HepG2 (cell line): ENCODE data around the gene AJM1. TPM values are rescaled to one million over a fixed set of nuclear protein-coding genes. Genes with fewer than 3 reads are reported as not detected.

Source experiments
- ARID2 ChIP-seq: sonication (generic); formaldehyde crosslinking; IDR thresholded peaks from 2 replicates; pipeline ENCODE4 v1.8.1; 2022; ENCODE audit warnings: mild to moderate bottlenecking, missing genetic modification reagents, borderline replicate concordance
- HOXA3 ChIP-seq: sonication (generic); formaldehyde crosslinking; IDR thresholded peaks from 2 replicates; pipeline ENCODE4 v1.5.0; 2020; ENCODE audit warnings: missing genetic modification reagents
- NPAS2 ChIP-seq: sonication (generic); formaldehyde crosslinking; IDR thresholded peaks from 2 replicates; pipeline ENCODE4 v1.8.0; 2022; ENCODE audit warnings: mild to moderate bottlenecking, missing genetic modification reagents, borderline replicate concordance
- STAG1 ChIP-seq: sonication (generic); formaldehyde crosslinking; IDR thresholded peaks from 2 replicates; pipeline ENCODE4 v1.4.0; 2020; ENCODE audit warnings: missing genetic modification reagents
- ZFP1 ChIP-seq: IDR thresholded peaks from 2 replicates; pipeline ENCODE4 v1.6.1; 2016
- ZNF101 ChIP-seq: sonication (generic); formaldehyde crosslinking; IDR thresholded peaks from 2 replicates; pipeline ENCODE4 v1.4.0; 2020; ENCODE audit warnings: mild to moderate bottlenecking, low read depth, missing genetic modification reagents, borderline replicate concordance
- ZNF501 ChIP-seq: sonication (generic); formaldehyde crosslinking; IDR thresholded peaks from 2 replicates; pipeline ENCODE4 v1.5.1; 2020; ENCODE audit warnings: mild to moderate bottlenecking, moderate library complexity, missing genetic modification reagents
- polyA plus RNA-seq, 8 experiments: library from polyadenylated mRNA; depleted of rRNA in 3 of 8; stranded (reverse) in 7 of 8; unstranded in 1 of 8; fragments of >200 nt; fragmentation: Illumina TruSeq in 4 of 8; extraction: Trizol in 4 of 8; gene quantifications; 2 replicates each; pipeline versions ENCODE4 v1.2.1 to v1.2.3, GENCODE V29; 2011 to 2016; ENCODE audit warnings: low read depth in 4 of 8, missing spikeins in 1 of 8, mixed read lengths in 1 of 8; ENCODE audit not compliant: insufficient read depth in 1 of 8
- total RNA-seq, 5 experiments: library from RNA; depleted of rRNA; stranded (reverse); fragments of >200 nt; fragmentation: Illumina TruSeq; extraction: Trizol; gene quantifications; 2 replicates each; pipeline ENCODE4 v1.2.3, GENCODE V29; 2016; ENCODE audit warnings: low read depth in 1 of 5
- TF ChIP-seq, protein P1 (sequence below): sonication (generic); formaldehyde crosslinking; IDR thresholded peaks from 2 replicates; pipeline ENCODE4 v1.9.0; 2021; ENCODE audit warnings: mild to moderate bottlenecking, missing genetic modification reagents
- TF ChIP-seq, protein P2 (sequence below), 2 experiments: sonication (generic) in 1 of 2; formaldehyde crosslinking in 1 of 2; IDR thresholded peaks; 2 replicates each; pipeline versions ENCODE4 v1.4.0 to v1.6.1; 2016 to 2020; ENCODE audit warnings: borderline replicate concordance in 1 of 2, low read depth in 1 of 2, mild to moderate bottlenecking in 1 of 2, missing genetic modification reagents in 1 of 2
- TF ChIP-seq, protein P3 (sequence below): sonication (generic); formaldehyde crosslinking; IDR thresholded peaks from 2 replicates; pipeline ENCODE4 v1.5.0; 2020; ENCODE audit warnings: mild to moderate bottlenecking, missing genetic modification reagents
- TF ChIP-seq, protein P4 (sequence below): sonication (generic); formaldehyde crosslinking; IDR thresholded peaks from 2 replicates; pipeline ENCODE4 v1.4.0; 2020; ENCODE audit warnings: mild to moderate bottlenecking, missing genetic modification reagents
- TF ChIP-seq, protein P5 (sequence below): sonication (generic); formaldehyde crosslinking; IDR thresholded peaks from 2 replicates; pipeline ENCODE4 v1.8.1; 2023; ENCODE audit warnings: missing genetic modification reagents, inconsistent platforms, borderline replicate concordance

Gene AJM1
- total and polyA plus RNA-seq, 2 of the 13 experiments (the other 11 are each of a cell fraction or from before 2014, with no cell fraction given) = 1.1 to 1.2 TPM

DNA sequence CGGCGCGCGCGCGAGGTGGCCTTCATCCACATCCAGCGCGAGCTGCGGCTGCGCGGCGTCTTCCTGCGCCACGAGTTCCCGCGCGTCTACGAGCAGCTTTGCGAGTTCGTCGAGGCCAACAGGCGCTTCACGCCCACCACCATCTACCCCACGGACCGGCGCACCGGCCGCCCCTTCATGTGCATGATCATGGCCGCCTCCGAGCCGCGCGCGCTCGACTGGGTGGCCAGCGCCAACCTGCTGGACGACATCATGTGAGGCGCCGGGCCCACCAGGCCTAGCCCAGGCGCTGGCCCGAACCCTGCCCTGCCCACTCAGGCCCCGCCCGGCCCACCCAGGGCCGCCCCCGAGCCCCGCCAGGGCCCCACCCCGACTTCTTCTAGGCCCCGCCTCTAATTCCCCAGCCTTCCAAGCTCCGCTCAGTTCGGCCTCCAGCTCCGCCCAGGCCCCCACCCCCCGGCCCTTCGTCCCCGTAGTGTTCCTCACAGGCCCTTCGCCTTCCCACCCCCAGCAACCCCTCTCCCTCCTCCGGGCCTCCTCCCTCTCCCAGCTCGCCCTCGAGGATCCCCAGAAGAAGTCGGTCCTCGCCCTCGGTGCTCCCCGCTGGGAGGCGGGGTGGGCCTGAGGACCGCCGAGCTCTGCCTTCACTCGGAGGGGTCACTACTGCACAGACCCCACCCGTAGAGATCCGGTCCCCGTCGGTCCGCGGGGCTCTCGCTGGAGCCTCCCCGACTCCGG lies 5.0 kb downstream of the AJM1 start (continued):
- TF ChIP-seq, protein P1, sequence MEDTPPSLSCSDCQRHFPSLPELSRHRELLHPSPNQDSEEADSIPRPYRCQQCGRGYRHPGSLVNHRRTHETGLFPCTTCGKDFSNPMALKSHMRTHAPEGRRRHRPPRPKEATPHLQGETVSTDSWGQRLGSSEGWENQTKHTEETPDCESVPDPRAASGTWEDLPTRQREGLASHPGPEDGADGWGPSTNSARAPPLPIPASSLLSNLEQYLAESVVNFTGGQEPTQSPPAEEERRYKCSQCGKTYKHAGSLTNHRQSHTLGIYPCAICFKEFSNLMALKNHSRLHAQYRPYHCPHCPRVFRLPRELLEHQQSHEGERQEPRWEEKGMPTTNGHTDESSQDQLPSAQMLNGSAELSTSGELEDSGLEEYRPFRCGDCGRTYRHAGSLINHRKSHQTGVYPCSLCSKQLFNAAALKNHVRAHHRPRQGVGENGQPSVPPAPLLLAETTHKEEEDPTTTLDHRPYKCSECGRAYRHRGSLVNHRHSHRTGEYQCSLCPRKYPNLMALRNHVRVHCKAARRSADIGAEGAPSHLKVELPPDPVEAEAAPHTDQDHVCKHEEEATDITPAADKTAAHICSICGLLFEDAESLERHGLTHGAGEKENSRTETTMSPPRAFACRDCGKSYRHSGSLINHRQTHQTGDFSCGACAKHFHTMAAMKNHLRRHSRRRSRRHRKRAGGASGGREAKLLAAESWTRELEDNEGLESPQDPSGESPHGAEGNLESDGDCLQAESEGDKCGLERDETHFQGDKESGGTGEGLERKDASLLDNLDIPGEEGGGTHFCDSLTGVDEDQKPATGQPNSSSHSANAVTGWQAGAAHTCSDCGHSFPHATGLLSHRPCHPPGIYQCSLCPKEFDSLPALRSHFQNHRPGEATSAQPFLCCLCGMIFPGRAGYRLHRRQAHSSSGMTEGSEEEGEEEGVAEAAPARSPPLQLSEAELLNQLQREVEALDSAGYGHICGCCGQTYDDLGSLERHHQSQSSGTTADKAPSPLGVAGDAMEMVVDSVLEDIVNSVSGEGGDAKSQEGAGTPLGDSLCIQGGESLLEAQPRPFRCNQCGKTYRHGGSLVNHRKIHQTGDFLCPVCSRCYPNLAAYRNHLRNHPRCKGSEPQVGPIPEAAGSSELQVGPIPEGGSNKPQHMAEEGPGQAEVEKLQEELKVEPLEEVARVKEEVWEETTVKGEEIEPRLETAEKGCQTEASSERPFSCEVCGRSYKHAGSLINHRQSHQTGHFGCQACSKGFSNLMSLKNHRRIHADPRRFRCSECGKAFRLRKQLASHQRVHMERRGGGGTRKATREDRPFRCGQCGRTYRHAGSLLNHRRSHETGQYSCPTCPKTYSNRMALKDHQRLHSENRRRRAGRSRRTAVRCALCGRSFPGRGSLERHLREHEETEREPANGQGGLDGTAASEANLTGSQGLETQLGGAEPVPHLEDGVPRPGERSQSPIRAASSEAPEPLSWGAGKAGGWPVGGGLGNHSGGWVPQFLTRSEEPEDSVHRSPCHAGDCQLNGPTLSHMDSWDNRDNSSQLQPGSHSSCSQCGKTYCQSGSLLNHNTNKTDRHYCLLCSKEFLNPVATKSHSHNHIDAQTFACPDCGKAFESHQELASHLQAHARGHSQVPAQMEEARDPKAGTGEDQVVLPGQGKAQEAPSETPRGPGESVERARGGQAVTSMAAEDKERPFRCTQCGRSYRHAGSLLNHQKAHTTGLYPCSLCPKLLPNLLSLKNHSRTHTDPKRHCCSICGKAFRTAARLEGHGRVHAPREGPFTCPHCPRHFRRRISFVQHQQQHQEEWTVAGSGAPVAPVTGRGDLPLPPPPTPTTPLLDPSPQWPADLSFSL (CRISPR knock-in tag) = no peak
- TF ChIP-seq, protein P2, sequence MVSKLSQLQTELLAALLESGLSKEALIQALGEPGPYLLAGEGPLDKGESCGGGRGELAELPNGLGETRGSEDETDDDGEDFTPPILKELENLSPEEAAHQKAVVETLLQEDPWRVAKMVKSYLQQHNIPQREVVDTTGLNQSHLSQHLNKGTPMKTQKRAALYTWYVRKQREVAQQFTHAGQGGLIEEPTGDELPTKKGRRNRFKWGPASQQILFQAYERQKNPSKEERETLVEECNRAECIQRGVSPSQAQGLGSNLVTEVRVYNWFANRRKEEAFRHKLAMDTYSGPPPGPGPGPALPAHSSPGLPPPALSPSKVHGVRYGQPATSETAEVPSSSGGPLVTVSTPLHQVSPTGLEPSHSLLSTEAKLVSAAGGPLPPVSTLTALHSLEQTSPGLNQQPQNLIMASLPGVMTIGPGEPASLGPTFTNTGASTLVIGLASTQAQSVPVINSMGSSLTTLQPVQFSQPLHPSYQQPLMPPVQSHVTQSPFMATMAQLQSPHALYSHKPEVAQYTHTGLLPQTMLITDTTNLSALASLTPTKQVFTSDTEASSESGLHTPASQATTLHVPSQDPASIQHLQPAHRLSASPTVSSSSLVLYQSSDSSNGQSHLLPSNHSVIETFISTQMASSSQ (IDR thresholded peaks at IDR 0.05; ENCODE audit: low read depth) = no peak
- TF ChIP-seq, protein P2 (CRISPR knock-in tag; IDR thresholded peaks at IDR 0.05; ENCODE audit: borderline replicate concordance) = no peak
- TF ChIP-seq STAG1 (CRISPR knock-in tag) = no peak
- TF ChIP-seq, protein P3, sequence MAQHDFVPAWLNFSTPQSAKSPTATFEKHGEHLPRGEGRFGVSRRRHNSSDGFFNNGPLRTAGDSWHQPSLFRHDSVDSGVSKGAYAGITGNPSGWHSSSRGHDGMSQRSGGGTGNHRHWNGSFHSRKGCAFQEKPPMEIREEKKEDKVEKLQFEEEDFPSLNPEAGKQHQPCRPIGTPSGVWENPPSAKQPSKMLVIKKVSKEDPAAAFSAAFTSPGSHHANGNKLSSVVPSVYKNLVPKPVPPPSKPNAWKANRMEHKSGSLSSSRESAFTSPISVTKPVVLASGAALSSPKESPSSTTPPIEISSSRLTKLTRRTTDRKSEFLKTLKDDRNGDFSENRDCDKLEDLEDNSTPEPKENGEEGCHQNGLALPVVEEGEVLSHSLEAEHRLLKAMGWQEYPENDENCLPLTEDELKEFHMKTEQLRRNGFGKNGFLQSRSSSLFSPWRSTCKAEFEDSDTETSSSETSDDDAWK (CRISPR knock-in tag) = no peak
- no peak for TF ChIP-seq ZNF101 (CRISPR knock-in tag)
- no peak for TF ChIP-seq NPAS2 (CRISPR knock-in tag)
- no peak; the same call in 1 of the 2 replicates for TF ChIP-seq ZNF501 (CRISPR knock-in tag)
- TF ChIP-seq, protein P4, sequence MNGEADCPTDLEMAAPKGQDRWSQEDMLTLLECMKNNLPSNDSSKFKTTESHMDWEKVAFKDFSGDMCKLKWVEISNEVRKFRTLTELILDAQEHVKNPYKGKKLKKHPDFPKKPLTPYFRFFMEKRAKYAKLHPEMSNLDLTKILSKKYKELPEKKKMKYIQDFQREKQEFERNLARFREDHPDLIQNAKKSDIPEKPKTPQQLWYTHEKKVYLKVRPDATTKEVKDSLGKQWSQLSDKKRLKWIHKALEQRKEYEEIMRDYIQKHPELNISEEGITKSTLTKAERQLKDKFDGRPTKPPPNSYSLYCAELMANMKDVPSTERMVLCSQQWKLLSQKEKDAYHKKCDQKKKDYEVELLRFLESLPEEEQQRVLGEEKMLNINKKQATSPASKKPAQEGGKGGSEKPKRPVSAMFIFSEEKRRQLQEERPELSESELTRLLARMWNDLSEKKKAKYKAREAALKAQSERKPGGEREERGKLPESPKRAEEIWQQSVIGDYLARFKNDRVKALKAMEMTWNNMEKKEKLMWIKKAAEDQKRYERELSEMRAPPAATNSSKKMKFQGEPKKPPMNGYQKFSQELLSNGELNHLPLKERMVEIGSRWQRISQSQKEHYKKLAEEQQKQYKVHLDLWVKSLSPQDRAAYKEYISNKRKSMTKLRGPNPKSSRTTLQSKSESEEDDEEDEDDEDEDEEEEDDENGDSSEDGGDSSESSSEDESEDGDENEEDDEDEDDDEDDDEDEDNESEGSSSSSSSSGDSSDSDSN (CRISPR knock-in tag) = no peak
- no peak for TF ChIP-seq ZFP1
- TF ChIP-seq, protein P5, sequence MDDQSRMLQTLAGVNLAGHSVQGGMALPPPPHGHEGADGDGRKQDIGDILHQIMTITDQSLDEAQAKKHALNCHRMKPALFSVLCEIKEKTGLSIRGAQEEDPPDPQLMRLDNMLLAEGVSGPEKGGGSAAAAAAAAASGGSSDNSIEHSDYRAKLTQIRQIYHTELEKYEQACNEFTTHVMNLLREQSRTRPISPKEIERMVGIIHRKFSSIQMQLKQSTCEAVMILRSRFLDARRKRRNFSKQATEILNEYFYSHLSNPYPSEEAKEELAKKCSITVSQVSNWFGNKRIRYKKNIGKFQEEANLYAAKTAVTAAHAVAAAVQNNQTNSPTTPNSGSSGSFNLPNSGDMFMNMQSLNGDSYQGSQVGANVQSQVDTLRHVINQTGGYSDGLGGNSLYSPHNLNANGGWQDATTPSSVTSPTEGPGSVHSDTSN = no peak
- TF ChIP-seq HOXA3 (CRISPR knock-in tag) = peak; percentile 92
- no peak for TF ChIP-seq ARID2 (CRISPR knock-in tag)
